Kidney epithelial cell (primary cell): Measurements from ENCODE around the gene BSDC1. TPM values are rescaled to one million over a fixed set of nuclear protein-coding genes. Genes with fewer than 3 reads are reported as not detected.
A peak's percentile ranks its signal among the peaks of the same experiment; 100 is the strongest.

ENCODE experiments used
- DNase-seq: peaks from one replicate; pipeline ENCODE4 v3.0.0-alpha.2; 2010; ENCODE audit warnings: low read depth
- H3K27me3 ChIP-seq: 2 replicates; pipeline ENCODE4 v1.6.0; 2011; ENCODE audit warnings: low read length; ENCODE audit not compliant: control insufficient read depth, insufficient read depth
- H3K36me3 ChIP-seq: 2 replicates; pipeline ENCODE4 v1.5.1; 2011; ENCODE audit warnings: low read length; ENCODE audit not compliant: control insufficient read depth, insufficient read depth
- H3K4me3 ChIP-seq: 2 replicates; pipeline ENCODE4 v1.5.1; 2011; ENCODE audit warnings: low read depth, mild to moderate bottlenecking, control low read depth, low read length
- CTCF ChIP-seq: IDR thresholded peaks from 2 replicates; pipeline ENCODE4 v1.5.1; 2011; ENCODE audit warnings: mild to moderate bottlenecking, moderate library complexity, low read length, control low read depth, inconsistent platforms; ENCODE audit not compliant: insufficient read depth, poor library complexity, severe bottlenecking
- total RNA-seq: library from RNA; depleted of rRNA; stranded (reverse); fragments of >200 nt; gene quantifications from 2 replicates; pipeline ENCODE4 v1.2.3, GENCODE V29; 2015

The BSDC1 gene
- total RNA-seq, 1 donor from 2014 or later = 81.6 TPM

- Histone ChIP-seq H3K36me3 (peaks cover 7% of the 10 kb centered on the region), H3K27me3 (no peaks in the 10 kb centered on the region), H3K4me3 (no peak overlapping the region)
- no peak for TF ChIP-seq CTCF
- no peak for DNase-seq
Observed at GRCh38 chr1:32364836-32365235, 29.4 kb downstream of the BSDC1 start.

GRCh38 chr1:32363713-32364112, 30.5 kb downstream of the BSDC1 start:
- DNase-seq = no peak
- H3K4me3 ChIP-seq = no peak overlapping the region
- TF ChIP-seq CTCF = no peak
- no peaks in the 10 kb centered on the region for H3K27me3 ChIP-seq
- H3K36me3 ChIP-seq = peaks cover 7% of the 10 kb centered on the region

- no peak for TF ChIP-seq CTCF
- Histone ChIP-seq H3K36me3 (peaks cover 4% of the 10 kb centered on the region), H3K27me3 (no peaks in the 10 kb centered on the region), H3K4me3 (peak within 1 kb of the TSS; percentile 37)
- no peak for DNase-seq
Observed at GRCh38 chr1:32362474-32363313, 31.5 kb downstream of the BSDC1 start, which contains the start of the genes FAM229A and TSSK3. Gene FAM229A, minus strand, starts transcription at chr1:32362485. Its CDS starts 394 bp downstream, at chr1:32362091. Gene TSSK3, plus strand, starts transcription at chr1:32362539. Its CDS starts 163 bp downstream, at chr1:32362702.

- Histone ChIP-seq H3K4me3 (peak overlapping the region; percentile 37), H3K36me3 (no peaks in the 10 kb centered on the region), H3K27me3 (no peaks in the 10 kb centered on the region)
- TF ChIP-seq CTCF = peak; percentile 24
- DNase-seq = no peak
Observed at GRCh38 chr1:32361674-32362473, 32.4 kb downstream of the BSDC1 start.

- DNase-seq = no peak
- no peaks in the 10 kb centered on the region for H3K27me3 ChIP-seq
- H3K36me3 ChIP-seq = no peaks in the 10 kb centered on the region
- TF ChIP-seq CTCF = no peak
- H3K4me3 ChIP-seq = no peak overlapping the region
Observed at GRCh38 chr1:32361308-32361673, 33.0 kb downstream of the BSDC1 start.
